ENCODE data around the gene PPP6R3.
"Not testable (repeated sequence)": the region's sequence is repeated elsewhere in the genome, so short reads cannot be mapped to it uniquely, and the experiment has no call there.

Gene PPP6R3

DNA sequence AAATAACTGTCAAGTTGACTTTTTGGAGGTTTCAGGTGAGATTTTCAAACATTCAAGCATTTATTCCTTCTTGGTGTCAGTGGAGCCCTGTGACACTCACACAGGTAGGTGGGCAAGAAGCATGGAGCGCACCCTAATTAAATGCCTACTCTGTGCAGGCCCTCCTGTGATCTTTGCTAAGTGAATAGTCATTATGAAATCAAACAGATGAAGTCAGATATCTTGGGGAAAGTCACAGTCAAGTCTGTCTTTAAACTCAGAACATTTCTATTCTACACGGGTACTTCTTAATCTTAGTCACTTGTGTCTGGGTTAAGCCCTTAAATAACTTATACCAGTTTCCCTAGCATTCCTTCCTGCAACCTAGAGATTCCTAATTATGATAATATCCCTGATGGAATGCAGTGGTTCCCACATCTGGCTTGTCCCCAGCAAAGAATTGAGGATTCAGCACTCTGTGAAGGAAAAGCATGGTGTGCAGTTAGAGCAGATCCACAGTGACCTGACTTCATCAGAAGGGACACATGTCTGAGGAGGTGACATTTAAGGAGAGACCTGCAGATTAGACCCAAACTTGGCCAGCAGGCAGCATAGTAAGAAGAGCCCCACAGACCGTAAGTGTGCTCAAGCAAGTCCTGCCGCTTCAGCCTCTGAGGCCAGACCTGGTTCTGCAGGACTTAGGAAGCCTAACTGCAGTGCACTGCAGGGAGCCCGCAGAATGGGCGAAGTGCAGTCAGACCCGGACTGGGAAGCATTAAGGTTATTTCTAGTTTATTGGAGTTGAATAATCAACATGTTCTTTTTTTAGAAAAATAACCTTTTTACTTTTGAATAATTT, 138.5 kb downstream of the PPP6R3 start:
- DNase-seq (ENCODE audit: low read depth in 2 of 2) = no peak

DNA sequence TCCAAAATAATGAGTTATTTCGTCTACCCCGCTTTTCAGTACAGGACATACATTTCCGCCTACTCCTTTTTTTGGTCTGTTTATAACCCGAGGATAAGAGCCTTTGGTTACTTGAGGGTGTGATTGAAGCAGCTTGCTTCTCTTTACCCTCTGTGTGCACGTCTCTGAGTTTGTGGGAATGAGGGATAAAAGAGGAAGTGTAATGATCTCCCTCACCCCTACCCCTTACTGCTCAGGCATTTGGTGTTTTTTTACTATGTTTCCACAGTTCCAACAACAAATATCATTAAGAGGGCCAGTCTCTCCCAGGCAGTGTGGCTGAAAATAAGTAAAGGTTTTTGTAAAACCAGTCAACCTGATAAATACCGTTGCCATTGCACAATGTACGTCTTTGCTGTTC, 140.6 kb downstream of the PPP6R3 start:
- DNase-seq (ENCODE audit: low read depth in 2 of 2) = no peak

DNA sequence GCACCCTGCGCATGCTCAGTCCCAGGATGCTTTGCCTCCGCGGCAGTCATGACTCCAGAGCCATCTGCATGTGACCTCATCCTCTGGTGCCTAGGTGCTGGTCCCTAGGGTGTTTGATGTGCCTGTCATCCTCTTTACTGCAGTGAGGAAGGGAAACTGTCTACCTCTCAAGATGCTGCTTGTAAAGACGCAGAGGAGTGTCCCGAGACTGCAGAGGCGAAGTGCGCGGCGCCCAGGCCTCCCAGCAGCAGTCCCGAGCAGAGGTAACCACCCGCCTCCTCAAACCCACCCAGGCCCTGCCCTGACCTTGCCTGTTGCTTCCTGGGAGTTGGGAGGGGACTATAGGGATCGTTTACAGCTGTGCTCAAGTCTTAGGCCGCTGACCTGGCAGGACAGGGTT, 149.2 kb downstream of the PPP6R3 start:
- DNase-seq (ENCODE audit: low read depth in 2 of 2) = no peak

DNA sequence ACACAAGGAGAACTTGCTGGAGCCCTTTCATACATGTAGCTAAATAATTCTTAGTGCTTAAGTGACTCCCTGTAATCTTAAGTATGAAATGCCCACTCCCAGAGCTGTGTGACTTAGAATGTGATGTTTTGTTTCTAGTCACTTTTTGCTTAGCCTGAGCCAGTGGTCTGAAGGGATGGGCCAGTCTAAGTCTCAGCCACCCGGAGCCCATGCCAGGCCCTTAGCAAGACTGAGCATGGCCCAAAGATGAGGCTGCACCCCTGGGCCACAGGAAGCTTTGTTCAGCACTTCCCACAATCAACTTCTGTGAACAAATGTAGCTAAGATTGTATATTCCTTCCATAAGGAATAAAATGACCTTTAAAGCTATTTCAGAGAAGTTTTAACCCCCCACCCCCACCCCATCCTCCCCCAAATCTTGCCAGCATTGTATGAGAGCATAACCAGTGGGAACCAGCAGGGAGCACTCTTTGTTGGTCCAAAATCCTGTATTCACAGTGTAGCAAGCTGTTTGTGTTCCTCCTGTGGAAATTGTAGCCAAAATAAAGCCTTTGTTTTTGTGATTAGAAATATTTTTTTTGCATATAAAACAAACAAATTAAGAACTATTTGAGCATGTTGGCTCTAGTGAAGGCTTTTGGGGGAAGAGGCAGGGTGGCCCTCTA, 150.0 kb downstream of the PPP6R3 start:
- no peak for DNase-seq (ENCODE audit: low read depth in 2 of 2)

DNA sequence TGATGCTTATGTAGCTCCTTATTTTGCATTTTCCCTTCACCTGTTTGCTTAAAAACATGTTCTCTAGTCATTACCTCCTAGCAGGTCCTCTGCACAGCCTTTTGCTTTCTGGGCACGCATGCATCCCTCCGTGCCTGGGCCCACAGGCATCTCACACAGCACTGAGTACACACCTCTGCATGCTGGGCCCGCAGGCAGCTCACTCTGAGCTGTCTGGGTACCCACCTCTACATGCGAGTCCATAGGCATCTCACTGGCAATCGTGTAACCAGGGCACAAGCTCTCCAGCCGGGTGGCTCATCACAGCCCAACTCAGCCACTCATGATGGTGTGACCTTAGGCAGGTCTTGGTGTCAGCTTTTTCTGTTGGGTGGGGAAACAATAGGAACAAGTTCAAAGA, 155.1 kb downstream of the PPP6R3 start:
- DNase-seq (ENCODE audit: low read depth in 2 of 2) = no peak

DNA sequence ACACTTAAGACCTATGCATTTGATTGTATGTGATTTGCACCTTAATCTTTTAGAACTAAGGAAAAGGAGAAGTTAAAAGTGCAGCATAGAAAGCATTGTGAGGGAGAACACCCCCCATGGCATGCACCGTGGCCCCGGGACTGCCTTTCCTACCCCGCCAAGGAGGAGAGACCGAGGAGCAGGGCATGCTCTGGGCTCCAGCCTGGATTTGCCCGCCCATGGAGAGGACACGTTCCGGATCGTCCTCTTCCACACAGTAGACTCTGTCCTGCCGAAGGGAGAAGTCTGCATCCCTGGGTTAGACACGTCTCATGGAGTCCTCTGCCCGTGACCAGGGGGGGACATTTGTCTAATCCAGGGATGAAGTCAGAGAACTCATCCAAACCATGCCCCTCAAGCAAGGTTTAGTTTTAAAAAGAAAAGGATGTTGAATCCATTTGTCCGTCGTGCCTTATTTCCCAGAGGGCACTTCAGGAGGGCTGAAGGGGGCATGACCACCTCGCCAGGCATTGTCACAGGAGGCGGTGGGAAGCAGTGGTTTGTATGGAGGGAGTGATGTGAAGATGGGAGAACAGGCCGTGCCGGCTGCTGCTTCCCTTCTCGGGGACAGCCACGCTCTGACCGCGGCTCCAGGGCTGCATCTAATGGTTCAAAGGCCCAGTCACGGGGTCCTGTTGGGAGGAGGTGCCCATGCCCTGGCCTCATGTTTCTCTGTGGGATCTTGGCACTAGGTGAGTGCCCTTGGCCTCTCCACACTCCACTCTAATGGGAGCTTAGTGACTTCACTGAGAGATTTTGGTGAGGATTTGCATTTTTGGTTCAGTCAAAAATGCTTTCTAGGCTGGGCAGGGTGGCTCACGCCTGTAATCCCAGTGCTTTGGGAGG, 157.6 kb downstream of the PPP6R3 start:
- DNase-seq (ENCODE audit: low read depth in 2 of 2) = no peak

DNA sequence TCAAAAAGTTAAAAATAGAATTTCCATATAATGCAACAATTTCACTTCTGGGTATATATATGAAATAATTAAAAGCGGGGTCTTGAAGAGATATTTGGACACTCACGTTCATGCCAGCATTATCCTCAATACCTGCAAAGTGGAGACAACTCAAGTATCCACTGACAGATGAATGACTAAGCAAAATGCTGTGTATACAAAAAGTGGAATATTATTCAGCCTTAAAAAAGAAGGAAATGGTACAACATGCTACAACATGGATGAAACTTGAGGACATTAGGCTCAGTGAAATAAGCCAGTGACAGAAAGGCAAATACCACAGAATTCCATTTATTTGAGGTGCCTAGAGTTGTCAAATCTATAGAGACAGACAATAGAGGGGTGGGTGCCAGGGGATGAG, 161.3 kb downstream of the PPP6R3 start:
- DNase-seq (ENCODE audit: low read depth in 2 of 2) = no peak

DNA sequence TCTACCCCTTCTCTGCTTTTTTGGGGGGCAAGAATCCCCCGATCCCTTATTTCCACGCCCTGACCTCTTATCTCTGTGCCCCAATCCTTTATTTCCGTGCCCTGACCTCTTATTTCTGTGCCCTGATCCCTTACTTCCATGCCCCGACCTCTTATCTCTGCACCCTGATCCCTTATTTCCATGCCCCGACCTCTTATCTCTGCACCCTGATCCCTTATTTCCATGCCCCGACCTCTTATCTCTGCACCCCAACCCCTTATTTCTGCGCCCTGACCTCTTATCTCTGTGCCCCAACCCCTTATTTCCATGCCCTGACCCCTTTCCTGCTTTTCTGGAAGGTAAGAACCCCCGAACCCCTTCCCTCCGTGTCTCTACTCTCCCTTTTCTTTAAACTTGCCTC, 163.2 kb downstream of the PPP6R3 start:
- not testable (repeated sequence) for DNase-seq (ENCODE audit: low read depth in 2 of 2)

DNA sequence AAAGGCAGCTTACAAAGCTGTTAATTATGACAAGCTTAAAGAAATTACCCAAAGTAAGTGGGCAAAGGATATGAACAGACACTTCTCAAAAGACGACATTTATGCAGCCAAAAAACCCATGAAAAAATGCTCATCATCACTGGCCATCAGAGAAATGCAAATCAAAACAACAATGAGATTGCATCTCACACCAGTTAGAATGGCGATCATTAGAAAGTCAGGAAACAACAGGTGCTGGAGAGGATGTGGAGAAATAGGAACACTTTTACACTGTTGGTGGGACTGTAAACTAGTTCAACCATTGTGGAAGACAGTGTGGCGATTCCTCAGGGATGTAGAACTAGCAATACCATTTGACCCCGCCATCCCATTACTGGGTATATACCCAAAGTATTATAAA, 164.5 kb downstream of the PPP6R3 start:
- not testable (repeated sequence) for DNase-seq (ENCODE audit: low read depth in 2 of 2)

DNA sequence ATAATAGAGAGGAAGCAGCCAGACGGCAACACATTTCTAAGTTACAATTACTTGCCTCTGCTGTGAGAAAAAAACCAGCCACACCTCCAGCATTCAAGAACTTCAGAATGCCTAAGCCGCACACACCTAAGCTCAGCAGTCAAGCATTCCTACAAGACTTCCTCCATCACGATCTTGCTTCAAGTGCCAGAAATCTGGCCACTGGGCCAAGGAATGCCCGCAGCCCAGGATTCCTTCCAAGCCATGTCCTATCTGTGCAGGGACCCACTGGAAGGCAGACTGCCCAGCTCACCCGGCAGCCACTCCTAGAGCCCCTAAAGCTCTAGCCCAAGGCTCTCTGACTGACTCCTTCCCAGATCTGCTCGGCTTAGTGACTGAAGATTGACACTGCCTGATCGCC, 165.7 kb downstream of the PPP6R3 start:
- not testable (repeated sequence) for DNase-seq (ENCODE audit: low read depth in 2 of 2)

DNA sequence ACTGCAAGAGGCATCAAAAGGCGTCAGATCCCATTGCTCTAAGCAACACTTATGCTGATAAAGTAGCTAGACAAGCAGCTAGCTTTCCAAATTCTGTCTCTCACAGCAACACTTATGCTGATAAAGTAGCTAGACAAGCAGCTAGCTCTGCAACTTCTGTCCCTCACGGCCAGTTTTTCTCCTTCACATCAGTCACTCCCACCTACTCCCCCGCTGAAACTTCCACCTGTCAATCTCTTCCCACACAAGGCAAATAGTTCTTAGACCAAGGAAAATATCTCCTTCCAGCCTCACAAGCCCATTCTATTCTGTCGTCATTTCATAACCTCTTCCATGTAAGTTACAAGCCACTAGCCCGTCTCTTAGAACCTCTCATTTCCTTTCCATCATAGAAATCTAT, 168.3 kb downstream of the PPP6R3 start:
- not testable (repeated sequence) for DNase-seq (ENCODE audit: low read depth in 2 of 2)

DNA sequence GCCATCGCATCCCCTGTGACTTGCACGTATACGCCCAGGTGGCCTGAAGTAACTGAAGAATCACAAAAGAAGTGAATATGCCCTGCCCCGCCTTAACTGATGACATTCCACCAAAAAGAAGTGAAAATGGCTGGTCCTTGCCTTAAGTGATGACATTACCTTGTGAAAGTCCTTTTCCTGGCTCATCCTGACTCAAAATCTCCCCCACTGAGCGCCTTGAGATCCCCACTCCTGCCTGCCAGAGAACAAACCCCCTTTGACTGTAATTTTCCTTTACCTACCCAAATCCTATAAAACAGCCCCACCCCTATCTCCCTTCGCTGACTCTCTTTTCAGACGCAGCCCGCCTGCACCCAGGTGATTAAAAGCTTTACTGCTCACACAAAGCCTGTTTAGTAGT, 171.8 kb downstream of the PPP6R3 start:
- DNase-seq (ENCODE audit: low read depth in 2 of 2) = not testable (repeated sequence)

DNA sequence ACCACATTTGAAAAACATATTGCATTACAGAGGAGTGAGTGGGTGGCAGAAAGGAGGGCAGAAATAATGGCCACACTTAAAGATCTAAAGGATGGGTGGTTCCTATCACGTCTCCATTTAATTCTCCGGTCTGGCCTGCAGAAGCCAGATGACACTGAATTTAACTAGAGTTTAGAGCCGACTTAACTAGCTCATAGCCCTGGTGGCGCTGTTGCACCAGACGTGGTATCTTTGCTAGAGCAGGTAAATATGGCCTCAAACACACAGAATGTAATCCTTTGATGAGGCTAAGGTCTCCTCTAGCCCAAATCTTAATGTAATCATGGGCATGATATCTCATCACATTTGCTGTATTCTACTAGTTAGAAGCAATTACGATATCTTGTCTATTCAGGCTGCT, 172.2 kb downstream of the PPP6R3 start:
- DNase-seq (ENCODE audit: low read depth in 2 of 2) = peak in 1 of 2 donors; percentile 19

DNA sequence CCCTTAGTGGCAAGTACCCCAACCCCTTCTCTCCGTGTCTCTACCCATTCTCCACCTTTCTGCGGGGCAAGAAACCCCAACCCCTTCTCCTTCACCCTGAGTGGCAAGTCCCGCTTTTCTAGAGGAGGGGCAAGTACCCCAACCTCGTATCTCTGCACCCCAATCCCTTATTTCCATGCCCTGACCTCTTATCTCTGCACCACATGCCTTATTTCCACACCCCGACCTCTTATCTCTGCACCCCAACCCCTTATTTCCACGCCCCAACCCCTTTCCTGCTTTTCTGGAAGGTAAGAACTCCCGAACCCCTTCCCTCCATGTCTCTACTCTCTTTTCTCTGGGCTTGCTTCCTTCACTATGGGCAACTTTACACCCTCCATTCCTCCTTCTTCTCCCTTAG, 174.1 kb downstream of the PPP6R3 start:
- not testable (repeated sequence) for DNase-seq (ENCODE audit: low read depth in 2 of 2)

DNA sequence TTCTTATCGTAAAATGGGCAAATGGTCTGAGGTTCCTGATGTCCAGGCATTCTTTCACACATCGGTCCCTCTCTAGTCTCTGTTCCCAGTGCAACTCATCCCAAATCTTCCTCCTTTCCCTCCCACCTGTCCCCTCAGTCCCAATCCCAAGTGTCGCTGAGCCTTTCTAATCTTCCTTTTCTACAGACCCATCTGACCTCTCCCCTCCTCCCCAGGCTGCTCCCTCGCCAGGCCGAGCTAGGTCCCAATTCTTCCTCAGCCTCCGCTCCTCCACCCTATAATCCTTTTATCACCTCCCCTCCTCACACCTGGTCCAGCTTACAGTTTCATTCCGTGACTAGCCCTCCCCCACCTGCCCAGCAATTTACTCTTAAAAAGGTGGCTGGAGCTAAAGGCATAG, 174.6 kb downstream of the PPP6R3 start:
- DNase-seq (ENCODE audit: low read depth in 2 of 2) = not testable (repeated sequence)

DNA sequence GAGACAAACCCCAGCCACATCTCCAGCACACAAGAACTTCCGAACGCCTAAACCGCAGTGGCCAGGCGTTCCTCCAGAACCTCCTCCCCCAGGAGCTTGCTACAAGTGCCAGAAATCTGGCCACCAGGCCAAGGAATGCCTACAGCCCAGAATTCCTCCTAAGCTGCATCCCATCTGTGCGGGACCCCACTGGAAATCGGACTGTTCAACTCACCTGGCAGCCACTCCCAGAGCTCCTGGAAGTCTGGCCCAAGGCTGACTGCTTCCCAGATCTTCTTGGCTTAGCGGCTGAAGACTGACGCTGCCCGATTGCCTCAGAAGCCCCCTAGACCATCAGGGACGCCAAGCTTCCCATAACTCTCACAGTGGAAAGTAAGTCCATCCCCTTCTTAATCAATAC, 175.3 kb downstream of the PPP6R3 start:
- DNase-seq (ENCODE audit: low read depth in 2 of 2) = not testable (repeated sequence)

DNA sequence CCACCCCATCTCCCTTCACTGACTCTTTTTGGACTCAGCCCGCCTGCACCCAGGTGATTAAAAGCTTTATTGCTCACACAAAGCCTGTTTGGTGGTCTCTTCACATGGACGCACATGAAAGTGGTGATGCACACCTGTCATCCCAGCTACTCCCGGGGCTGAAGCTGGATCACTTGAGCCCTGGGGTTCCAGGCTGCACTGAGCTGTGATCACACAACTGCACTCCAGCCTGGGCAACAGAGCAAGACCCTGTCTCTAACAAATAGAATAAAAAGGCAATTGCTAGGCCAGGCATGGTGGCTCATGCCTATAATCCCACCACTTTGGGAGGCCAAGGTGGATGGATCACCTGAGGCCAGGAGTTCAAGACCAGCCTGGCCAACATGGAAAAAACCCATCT, 178.8 kb downstream of the PPP6R3 start:
- not testable (repeated sequence) for DNase-seq (ENCODE audit: low read depth in 2 of 2)

DNA sequence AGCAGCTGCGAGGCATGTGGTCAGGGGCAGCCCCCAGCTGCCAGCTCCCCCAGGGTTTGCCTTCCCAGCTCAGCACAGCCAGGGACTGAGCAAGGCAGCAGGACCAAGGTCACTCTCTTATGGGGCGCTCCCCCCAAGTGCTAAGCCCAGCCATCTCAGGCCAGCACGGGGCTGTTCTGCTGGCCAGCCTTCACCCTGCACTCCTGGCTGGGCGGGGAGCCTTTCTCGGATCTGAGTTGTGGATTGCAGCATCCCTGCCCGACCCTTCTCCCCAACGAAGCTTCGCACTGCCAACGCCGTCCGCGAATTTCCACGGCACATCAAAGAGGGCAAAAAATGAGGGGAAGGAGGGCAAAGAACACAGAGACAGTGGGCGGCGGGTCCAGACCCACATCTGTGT, 181.3 kb downstream of the PPP6R3 start:
- no peak for DNase-seq (ENCODE audit: low read depth in 2 of 2)

DNA sequence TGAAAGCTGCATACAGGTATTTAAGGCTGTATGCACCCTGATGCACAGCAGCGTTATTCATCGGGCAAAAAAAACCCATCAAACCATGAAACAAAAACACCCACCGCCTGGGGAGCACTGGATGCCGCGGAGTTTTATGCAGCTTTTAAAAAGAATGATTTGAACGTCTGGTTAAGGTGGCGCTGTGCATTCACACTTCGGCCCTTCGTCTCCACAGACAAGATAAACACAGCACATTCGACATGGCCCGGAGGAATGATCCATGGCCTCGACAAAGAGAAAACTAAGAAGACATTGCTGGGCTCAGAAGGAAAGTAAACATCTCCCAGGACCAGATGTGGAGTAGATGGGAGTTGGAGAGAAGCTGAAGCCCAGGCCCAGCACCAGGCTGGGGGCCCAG, 183.0 kb downstream of the PPP6R3 start:
- DNase-seq (ENCODE audit: low read depth in 2 of 2) = no peak

DNA sequence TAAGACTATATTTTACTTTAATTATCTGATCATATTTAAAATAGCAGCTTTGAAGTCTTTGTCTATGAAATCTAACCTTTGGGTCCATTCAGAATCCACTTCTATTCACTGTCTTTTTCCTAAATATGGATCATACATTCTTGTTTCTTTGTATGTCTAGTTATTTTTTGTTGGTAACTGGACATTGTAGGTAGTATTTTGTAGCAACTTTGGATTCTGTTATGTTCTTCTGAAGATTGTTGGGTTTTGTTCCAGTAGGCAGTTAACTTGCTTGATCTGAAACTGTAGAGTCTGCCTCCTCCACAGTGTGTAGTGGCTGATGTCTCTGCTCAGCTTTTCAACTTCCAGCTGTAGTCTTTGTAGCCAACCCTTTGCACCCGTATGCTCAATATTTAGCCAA, 186.3 kb downstream of the PPP6R3 start:
- DNase-seq (ENCODE audit: low read depth in 2 of 2) = no peak

DNA sequence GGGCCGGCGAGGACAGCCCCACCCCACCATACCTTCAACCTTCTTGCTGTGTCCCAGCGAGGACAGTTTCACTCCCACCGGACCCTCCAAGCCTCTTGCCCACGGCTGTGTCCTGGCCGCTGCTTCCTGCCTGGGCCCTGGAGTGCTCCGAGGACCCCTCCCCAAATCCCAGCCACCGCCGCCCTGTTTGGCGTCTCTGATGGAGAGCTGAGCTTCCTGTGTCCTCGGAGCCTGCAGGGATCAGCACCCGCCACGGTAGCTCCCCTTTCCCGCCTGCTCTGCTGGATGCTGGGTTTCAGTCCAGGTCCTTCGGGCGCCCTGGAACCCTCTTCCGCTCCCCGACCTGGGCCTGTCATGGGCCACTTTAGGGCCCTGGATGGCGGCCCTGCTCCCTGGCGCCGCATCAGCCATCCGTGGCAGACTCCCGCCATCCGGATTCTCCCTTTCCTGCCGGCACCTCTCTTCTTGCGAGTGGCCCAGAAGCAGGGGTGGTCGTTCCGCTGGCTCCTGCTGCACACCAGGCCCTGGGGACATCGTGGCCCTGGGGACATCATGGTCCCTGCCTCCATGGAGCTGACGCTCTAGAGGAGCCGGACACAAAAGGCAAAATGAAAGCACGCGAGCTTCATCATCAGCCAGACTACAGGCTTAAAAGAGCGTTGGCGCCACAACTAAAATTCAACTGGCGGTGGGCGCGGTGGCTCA, 189.5 kb downstream of the PPP6R3 start:
- DNase-seq (ENCODE audit: low read depth in 2 of 2) = no peak

DNA sequence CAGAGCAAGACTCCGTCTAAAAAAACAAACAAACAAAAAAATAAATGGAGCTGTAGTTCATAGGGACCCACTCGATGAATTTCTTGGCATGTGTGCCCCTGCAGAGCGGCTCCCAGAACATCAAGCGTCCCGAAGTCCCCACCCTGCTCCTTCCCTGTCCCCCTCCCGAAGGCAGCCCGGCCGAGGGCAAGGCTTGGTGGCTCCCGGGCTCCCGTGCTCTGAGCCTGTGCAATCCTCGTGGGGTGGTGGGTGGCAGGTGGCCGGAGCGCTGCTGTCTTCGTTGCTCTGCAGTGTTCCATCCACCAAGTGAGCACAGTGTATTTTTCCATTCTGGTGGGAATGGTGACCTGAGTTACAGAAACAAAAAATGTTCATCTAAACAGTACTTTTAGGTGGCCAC, 190.2 kb downstream of the PPP6R3 start:
- no peak for DNase-seq (ENCODE audit: low read depth in 2 of 2)

All from activated CD4-positive, alpha-beta T cell treated with anti-CD3 and anti-CD28 coated beads for 24 hours (primary cell).